Activated CD4-positive, CD25-positive, alpha-beta regulatory T cell (primary cell): Measurements from ENCODE around the gene PICALM.

ENCODE experiments used
- DNase-seq, 4 experiments: peaks; one replicate each; lab custom pipeline; 2025; lab: John Stamatoyannopoulos, UW

The PICALM gene

GRCh38 chr11:86081455-86081854 is 12.6 kb upstream of the PICALM start:
- DNase-seq: no peak

- no peak for DNase-seq
Observed at GRCh38 chr11:86079421-86079820, 10.5 kb upstream of the PICALM start.

GRCh38 chr11:86073948-86074347 is 5.1 kb upstream of the PICALM start:
- DNase-seq: no peak

GRCh38 chr11:86072211-86072610 is 3.3 kb upstream of the PICALM start:
- DNase-seq: no peak

GRCh38 chr11:86070142-86071056 is 1.5 kb upstream of the PICALM start:
- no peak for DNase-seq

GRCh38 chr11:86069408-86070101 is 671 bp upstream of the PICALM start:
- DNase-seq: no peak

- DNase-seq: peak in 2 of 4 experiments; percentile 17 to 41
Observed at GRCh38 chr11:86068138-86068871, 579 bp downstream of the PICALM start.

GRCh38 chr11:86067851-86068137 is 1.1 kb downstream of the PICALM start:
- no peak for DNase-seq

- no peak for DNase-seq
Observed at GRCh38 chr11:86067009-86067850, 1.7 kb downstream of the PICALM start.

- no peak for DNase-seq
Observed at GRCh38 chr11:86066657-86067008, 2.3 kb downstream of the PICALM start.

GRCh38 chr11:86066033-86066432 is 2.9 kb downstream of the PICALM start:
- no peak for DNase-seq

- no peak for DNase-seq
Observed at GRCh38 chr11:86064220-86064803, 4.6 kb downstream of the PICALM start.

GRCh38 chr11:86063536-86063935 is 5.3 kb downstream of the PICALM start:
- no peak for DNase-seq

- no peak for DNase-seq
Observed at GRCh38 chr11:86062719-86063118, 6.2 kb downstream of the PICALM start.

GRCh38 chr11:86061483-86062205 is 7.2 kb downstream of the PICALM start:
- no peak for DNase-seq

- no peak for DNase-seq
Observed at GRCh38 chr11:86060544-86060943, 8.3 kb downstream of the PICALM start.

GRCh38 chr11:86058360-86058759 is 10.5 kb downstream of the PICALM start:
- no peak for DNase-seq

- no peak for DNase-seq
Observed at GRCh38 chr11:86056351-86056854, 12.5 kb downstream of the PICALM start.

- no peak for DNase-seq
Observed at GRCh38 chr11:86052693-86053641, 15.9 kb downstream of the PICALM start.
